Activated CD8-positive, alpha-beta memory T cell treated with anti-CD3 and anti-CD28 coated beads, Interleukin-2, amount 50 U/mL, for 48 hours (primary cell): Measurements from ENCODE around the gene FAM170B.
A peak's percentile ranks its signal among the peaks of the same experiment; 100 is the strongest.

ENCODE experiments used
- DNase-seq: peaks from one replicate; pipeline ENCODE4 v3.0.0-alpha.2; 2020

The FAM170B gene

DNA sequence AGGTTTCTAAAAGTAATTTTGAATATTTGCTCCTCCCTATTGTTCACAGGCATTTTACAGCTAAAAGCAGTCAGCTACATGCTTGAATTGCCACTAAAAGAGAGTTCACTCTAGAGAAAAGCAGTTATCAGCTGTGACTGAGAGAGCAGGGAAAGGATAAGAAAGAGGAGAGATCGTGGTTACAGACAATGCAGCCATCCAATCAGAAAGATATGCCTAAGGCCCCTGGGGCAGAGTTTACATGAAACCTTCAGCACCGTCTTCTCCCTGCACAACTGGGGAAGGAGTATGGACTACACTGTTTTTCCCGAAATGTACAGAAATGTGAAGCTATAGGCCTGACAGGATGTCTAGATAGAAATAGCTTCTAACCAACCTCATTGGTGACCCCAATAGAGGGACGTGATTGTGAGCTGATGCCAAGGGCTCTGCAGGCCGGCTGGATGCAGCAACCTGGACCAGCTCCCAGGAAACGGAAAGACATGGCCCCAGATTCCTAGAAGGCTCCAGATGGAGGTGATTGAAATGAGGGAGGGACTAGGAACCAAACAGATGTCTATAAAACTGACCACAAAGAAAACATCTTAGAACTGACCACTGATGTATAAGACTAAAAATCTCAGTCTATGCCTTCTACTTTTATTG, 15.3 kb downstream of the FAM170B start:
- DNase-seq, result no peak

DNA sequence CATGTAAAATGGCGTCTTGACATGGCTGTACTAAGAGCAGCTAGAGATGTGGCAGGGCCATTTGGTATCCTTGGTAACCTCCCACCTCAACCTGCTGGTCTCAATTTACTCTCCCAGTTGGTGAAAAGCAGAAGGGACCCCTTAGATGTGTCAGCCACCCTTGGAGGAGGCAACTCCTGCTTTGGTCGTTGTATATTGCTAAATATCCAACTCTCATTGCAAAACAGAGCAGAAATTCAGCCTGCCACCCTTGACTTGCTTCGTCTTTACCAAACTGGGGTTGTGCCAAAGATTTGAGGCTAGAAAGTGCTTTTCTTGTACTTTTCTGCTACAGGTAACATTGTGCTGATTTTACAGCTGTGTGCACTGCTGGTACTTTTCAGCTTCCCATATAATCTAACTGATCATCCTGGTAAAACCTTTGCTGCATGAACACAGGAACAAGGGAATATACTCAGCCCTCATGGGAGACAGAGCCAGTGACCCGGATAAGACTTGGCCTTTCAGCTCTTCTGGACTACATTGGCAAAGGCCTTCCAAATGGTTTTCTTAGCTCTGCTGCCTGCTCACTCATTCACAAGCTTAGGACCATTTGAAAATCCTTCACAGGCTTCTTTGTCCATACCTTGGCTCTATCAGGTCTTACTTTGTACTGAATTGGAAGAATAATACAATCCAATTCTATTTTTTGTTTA, 16.3 kb downstream of the FAM170B start:
- DNase-seq, result no peak

DNA sequence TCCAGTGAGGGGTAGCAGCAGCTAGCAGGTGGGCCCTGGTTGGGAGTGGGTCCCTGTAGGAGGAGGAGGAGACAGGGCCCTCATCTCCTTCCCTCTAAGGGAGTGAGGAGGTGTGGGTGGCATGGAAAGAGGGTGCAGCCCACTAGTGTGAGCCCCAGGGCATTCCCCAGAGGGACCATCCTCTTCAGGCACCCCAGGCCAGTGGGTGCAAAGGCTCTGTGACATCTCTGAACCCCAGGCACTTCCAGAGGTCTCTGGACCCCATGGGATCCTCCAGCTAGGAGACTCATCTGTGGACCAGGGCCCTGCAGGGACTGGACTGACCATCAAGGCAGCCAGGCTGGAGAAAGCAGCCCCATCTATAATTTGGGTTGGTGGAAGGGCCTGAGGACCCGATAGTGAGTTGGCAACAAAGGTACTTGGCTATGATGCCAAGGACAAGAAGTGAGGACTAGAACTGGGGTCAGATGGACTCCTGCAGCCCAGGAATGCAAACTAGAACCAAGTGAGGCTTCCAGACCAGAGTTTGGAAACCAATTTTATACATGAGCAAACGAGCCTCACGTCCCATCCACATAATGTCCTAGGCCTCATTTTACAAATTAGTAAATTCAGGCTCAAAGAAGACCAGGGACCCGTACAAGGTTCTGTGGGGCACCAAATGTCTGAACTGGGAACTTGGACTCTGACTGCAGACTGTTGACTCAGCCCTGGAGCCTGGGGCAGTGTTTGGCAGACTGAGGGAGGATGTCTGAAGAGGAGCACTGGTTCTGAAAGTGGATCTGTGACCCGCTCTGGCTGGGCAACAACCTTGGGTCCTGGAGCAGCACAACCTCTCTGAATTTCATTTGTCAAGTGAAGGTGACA, 17.1 kb downstream of the FAM170B start:
- peak; percentile 32 for DNase-seq

DNA sequence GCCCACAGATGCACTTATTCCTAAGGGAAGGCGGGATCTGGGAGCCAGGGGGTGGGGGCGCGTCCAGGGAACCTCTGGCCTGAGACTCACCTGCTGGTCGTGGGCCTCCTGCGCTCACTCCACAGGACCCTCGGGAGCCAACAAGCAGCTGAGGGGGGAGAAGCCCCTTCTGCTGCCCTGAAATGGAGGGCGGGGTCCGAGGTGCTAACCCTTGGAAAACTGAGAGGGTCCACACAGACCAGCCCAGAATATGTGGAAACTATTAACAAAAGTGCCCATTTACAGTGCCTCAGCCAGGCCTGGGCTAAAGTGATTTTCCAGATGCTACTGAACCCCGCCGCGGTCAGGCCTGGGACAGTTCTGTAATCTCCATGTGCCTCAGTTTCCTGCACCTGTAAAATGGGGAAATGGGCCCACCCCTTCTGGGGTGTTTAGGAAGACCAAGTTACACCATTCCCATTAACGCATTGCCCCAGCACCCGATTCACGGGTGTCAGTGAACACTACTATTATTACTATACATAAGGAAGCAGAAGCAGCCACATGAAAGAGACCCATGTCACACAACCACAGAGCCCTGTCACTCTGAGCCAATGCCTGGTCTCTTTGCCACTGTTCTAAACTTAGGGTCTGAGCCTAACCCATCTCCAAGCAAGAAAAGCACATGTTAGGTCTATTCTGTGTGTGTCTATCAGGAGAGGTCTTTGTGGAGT, 17.9 kb downstream of the FAM170B start:
- DNase-seq, result peak; percentile 50

DNA sequence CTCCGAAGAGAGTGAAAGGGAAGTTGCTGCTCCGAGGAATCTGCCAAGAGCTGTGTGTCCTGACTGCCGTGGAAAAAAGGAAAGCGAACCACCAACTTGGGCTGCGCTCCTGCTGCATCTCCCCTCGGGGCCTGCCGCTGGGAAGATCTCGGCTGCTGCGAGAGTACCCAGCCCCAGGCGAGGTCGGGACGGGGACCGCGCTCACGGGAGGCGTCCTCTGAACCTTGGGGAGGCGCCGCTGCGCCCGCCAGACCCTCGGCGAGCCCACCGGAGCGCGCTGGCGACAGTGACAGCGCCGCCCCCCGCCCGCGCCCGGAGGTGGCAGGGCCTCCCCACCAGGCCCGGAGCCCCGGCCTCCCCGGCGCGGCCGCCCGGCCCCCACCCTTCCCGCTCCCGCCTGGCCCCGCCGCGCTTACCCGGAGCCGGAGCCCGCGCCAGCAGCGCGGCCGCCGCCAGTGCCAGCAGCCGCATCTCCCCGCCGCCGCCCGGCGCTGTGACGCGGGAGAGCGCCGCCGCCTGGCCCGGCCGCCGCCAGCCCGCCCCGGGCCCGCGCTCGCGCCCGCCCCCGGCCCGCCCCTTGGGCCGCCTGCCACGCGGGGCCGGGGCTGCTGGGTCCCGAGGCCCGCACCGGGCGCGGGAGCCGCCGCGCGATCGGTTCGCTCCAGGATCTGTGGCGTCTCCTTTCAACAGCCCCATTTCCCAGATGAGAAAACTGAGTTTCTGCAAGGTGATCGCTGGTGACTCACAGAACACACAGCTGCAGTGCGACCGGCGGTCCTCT, 18.6 kb downstream of the FAM170B start, which contains the start of gene VSTM4:
Gene VSTM4 (minus strand): TSS at position 508 of the 781 bp plus-strand sequence. CDS start 37 bp downstream, at position 471.
- DNase-seq, result peak; percentile 54

DNA sequence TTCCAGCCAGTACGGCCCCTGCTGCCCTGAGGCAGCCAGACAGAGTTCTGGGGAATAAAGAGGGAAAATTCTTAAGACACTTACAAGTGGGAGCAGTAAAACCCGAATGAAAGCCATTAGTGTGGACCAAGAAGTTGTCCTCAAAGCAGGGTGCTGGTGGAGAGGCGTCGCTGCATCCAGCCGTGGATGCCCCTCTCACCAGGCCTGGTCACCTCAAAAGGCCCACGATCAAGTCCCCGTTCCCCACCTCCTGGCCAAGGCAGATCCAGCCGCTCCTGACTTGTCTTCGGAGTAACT, 19.2 kb downstream of the FAM170B start:
- no peak for DNase-seq

DNA sequence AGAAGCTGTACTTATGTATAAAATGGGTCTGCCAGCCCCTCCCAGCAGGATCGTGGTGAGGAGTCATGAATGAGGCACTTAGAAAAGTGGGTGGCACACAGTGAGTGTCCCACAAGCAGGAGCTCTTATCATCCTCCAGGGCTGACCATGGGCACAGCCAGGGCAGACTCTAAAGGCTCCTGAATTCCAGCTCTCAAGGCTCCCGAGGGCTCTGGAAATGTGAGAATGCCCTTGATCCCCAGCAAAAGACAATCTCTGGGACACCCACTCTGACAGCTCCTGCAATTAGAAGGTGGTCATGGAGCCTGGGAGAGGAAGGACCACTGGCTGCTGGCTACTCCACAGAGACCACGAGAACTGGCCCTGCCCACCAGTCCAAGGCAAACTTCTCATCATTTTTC, 20.1 kb downstream of the FAM170B start:
- DNase-seq, result peak; percentile 32

DNA sequence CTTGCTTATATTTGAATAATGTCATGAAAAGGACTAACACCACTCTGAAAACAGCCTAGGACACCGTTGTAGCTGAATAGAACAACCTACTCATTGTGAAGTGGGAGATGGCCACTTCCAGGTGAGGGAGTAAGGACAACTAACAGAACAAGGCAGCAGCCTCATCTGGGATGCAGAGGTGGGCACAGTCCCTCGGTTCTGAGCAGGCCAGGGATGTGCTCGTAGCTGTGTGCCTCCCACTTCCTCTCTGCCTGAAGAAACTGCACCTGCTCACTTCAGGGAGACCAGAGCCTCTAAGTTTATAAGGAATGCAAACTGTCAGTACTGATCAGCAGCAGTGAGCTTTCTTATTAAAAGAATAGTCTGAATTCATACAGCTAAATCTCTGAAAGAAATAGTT, 21.0 kb downstream of the FAM170B start:
- DNase-seq, result peak; percentile 38

DNA sequence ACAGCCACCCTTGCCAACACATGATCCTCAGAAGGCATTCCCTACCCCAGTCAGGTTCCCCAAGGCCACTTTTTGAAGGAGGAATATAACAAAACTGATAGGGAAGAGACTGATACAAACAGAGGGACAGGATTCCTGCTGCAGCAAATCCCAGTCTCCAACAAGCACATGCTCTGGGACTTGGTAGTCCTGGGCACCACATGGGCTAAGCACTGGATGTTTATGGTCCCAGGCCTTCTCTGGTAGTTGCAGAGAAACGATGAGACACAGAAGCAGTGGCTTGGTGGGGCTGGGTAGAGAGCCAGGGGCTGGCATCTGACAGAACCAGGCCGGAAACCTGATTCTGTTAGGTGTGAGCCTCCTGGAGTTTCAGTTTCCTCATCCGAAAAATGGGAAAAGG, 21.7 kb downstream of the FAM170B start:
- DNase-seq, result no peak

DNA sequence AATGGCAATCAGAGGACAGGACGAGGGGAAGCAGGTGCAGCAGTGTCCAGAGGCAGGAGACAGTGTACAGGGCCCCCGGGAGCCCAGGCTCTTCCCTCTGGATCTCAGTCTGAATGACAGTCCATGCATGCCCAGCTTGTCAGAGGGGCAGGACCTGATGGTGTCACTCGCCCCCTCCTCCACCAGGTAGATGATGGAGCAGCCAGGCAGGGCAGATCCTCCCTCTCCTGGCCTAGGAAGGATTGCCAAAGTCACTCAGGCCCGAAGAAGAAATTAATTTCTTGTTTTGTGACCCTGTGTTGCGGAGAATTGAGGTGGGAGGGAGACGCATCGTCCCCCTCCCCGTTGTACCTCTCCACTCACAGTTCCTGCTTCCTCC, 22.5 kb downstream of the FAM170B start:
- no peak for DNase-seq

DNA sequence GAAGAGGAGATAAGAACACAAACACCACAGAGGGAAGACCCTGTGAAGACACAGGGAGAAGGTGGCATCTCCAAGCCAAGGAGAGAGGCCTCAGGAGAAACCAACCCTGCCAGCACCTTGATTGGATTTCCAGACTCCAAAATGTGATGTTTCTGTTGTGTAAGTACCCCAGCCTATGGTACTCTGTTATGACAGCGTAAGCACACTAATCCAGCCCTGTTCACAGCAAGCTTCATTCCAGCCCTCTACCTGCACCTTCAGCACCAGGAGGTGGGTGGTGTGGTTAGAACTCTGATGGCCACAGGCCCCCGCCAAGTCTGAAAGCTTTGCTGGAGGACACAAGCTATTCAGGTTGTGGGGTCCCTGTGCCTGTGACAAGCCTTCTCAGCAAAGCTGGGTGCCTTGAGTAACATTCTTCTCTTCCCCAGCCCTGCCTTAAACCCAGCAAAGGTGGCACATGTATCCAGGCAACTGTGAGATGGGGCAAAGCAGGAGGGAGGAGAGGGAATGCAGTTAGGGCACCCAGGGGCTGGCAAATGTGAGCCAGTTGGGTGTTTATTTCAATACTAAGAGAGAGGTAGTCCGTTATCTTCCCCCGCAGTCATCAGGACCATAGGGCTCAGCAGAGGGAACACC, 23.0 kb downstream of the FAM170B start:
- no peak for DNase-seq

DNA sequence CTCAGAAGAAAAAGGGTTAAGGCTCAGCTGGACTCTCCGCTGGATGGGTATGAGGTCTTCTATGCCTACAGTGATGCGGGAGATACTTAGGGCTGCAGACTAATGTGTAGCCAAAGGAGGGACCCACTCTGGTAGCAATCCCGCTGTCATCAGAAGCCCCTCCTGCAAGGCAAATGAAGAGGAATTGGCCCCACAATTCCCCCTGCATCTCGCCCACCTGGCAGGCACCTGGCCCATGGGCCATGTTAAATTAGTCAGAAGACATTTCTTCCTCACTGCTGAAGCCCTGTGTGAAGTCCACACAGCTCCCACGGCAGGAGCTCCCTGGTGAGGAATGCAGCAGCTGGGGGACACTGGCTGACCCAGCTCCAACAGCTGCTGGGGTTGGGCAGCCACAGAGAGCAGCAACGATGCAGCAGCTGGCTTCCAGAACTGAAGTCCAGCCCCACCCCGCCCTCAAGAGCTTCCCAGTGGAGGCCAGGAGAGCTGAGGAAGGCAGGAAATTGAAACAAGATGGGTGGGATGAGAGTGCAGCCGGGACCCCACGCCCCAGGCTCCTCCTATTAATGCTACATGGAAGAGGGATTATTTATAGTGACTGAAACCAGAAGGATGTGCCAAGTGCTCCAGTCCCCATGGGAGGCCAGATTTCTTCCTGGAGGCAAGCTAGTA, 24.0 kb downstream of the FAM170B start:
- peak; percentile 20 for DNase-seq

DNA sequence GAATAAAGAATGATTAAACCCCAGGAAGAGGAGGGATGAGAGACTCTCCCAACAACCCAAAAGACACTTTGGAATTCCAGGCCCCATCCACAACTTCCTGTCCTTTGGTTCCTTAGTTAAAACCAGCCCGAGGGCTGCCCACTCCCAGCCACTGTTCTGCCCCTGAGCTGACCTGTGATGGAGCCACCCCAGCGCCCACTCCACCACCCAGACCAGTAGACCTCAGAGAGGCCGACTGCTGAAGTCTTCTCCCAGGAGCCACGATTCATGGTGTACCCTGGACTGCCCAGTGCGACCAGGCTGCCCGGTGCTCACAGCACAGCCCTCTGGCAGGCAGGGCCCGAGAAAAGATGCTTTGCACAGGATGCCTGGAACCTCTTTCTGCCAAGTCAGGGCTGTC, 25.2 kb downstream of the FAM170B start:
- DNase-seq, result peak; percentile 29

DNA sequence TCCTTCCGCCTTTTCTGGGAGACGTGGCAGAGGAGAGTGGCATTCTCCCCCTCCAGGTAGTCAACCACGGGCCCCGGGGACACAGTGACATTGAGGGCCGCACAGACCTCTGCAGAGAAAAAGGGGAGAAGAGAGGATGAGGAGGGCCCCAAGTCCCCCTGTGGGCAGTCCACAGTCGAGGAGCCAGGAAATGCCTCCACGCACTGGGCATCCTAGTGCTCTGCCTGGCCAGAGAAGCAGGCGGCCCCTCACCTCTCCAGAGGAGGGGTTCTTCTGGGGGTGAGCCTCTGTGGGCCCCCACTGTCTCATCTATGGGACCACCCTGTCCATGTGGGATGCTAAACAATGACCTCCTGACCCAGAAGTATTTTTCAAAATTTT, 25.9 kb downstream of the FAM170B start:
- peak; percentile 28 for DNase-seq

DNA sequence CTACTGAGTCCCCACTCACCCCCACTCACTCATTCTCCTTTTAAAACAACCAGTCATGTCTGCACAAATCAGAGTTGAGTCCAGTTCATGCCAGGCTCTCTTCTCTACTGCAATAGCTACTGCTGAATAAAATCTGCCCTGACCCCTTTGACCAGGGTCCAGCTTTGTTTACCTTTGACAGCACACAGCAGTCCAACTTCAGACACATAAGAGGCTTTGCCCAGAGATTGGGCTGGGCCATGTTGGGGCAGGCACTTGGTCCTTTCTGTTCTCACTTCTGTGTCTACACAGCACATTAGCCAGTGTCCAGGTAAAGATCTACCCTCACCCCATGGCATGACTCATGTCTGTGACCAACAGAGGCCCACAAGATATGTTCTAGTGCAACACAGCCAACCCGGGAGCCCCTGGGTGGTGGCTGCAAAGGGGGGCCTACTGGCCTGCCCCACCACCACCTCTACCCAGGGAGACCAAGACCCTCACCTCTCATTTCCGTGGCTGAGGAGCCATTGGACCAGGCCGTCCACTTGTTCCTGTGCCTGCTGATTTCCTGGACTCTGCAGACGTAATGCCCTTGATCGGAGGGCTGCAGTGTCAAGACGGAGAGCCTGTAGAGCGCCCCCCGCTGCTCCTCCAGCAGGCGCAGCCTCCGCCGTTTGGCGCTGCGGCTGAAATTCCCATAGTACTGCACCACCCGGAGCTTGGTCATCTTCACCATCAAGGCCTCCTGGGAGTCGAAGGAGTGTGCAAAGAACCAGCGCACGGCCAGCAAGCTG, 26.5 kb downstream of the FAM170B start:
- no peak for DNase-seq

DNA sequence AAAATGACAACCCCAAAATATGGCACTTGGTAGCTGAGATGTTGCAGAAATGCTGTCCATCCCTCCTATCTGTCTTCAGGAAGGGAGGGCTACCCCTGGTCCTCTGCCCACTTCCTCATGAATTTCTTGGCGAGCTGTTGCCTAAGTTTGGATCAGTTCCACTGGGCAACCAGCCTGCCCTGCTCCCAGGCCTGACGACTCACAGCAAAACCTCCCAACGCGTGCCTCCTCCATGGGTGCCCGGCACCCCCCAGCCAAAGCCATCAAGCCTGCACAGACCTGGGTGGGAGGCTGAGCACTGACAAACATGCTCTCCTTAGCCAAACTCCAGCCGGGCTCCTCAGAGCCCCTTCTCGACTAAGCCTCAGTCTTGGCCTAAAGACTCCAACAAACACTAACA, 27.4 kb downstream of the FAM170B start:
- no peak for DNase-seq

DNA sequence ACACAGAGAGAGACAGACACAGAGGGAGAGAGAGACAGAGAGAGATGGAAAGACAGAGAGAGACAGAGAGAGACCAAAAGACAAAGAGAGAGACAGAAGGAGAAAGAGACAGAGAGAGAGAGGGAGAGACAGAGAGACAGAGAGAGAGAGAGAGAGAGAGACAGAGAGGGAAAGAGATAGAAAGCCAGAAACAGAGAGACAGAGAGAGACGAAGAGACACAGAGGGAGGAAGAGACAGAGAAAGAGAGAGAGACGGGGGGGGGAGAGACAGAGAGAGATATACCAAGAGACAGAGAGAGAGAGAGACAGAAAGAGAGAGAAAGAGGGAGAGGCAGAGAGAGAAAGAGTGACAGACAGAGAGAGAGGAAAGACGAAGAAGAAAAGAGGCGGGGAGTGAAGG, 28.7 kb downstream of the FAM170B start:
- no peak for DNase-seq

DNA sequence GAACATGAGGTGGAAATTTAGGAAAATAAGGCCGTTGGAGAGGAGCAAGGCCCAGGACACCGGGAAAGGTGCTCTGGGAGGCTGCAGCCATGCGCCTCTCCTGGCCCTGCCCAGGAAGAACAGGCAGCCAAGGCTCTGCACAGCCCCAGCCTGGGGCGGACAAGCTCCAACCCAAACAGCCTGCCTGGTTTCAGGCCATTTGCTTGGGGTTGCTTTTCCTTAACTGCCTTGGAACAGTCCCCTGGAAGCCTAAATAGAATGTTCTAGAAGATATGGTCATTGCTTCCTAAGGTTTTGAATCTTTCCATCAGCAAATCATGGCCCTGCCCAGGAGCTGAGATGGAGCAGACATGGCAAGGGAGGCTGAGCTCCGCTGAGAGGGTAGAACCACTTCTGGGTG, 29.5 kb downstream of the FAM170B start:
- DNase-seq, result no peak

DNA sequence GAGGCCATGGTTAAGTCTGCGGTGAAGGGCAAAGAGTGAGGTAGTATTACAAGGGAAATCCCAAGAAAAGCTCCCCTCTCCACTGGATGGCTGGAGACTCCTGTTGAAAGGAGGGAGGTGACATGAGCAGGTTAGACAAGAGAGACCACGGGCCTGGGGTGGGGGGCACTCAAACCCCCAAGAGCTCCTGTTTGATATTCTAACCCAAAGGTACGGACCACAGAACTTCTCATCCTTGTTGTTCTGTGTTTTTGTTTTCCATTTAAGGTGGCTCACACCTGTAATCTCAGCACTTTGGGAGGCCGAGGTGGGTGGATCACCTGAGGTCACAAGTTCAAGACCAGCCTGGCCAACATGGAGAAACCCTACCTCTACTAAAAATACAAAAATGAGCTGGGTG, 30.1 kb downstream of the FAM170B start:
- DNase-seq, result no peak

DNA sequence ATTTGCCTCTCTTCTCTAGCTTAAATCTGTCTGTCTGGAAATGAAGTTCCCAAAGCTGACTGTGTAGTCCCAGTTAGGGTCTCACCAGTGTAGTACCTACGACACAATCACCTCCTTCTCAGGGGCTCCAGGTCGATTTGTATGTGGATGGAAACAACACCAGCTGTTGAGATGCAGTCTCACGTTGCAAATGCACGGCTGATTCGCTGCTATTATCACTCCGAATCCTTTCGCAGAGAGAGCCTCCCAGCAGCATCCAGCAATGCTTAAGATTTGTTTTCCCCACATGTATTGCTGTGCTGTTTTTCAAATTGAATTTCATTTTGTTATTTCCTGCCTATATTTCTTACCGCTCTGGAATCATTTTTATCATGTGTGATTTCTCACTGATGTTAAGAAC, 34.8 kb downstream of the FAM170B start:
- DNase-seq, result no peak
